Measurements from ENCODE around the gene TSSK2.

TSSK2 gene

GRCh38 chr22:19090183-19090582 lies 40.9 kb upstream of the TSSK2 start:
- Histone ChIP-seq H3K27me3 (ENCODE audit: control insufficient read depth, insufficient read depth, low read length) (no peaks in the 10 kb centered on the region), H3K4me1 (ENCODE audit: control insufficient read depth, insufficient read depth, low read length) (no peaks in the 10 kb centered on the region), H3K36me3 (ENCODE audit: control insufficient read depth, insufficient read depth, low read length) (no peaks in the 10 kb centered on the region), H3K27ac (ENCODE audit: low read length) (no peak overlapping the region), H3K9me3 (ENCODE audit: control insufficient read depth, insufficient read depth, low read length) (no peaks in the 10 kb centered on the region), H3K4me3 (ENCODE audit: low read length) (no peak overlapping the region)
- no CpG with 5 or more reads among the region's 2 CpGs for WGBS (ENCODE audit: insufficient coverage, insufficient read length)
- no peak for DNase-seq (ENCODE audit: low read depth, low spot score)

DNA sequence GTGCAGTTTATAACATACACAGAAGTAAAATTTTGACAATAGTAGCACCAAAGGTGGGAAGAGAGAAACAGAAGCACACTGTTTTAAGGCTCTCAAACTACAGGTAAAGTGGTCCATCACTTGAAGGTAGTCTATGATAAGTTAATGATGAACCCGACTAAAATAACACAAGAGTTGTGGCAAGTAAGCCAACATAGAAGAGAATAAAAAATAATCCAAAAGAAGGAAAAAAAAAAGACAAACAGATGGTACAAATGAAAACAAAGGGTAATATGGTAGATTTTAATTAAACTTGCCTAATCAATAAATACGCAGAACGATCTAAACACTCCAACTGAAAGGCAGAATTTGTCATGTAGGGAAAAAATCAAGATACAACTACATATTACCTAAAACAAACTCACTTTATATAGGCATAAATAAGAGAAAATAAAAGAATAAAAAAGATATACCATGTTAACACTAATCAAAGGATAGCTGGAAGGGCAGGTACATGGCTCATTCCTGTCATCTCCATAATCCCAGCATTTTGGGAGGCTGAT lies 40.5 kb upstream of the TSSK2 start:
- Histone ChIP-seq H3K27me3 (ENCODE audit: control insufficient read depth, insufficient read depth, low read length) (no peaks in the 10 kb centered on the region), H3K4me3 (ENCODE audit: low read length) (no peak overlapping the region), H3K4me1 (ENCODE audit: control insufficient read depth, insufficient read depth, low read length) (no peaks in the 10 kb centered on the region), H3K9me3 (ENCODE audit: control insufficient read depth, insufficient read depth, low read length) (no peaks in the 10 kb centered on the region), H3K36me3 (ENCODE audit: control insufficient read depth, insufficient read depth, low read length) (no peaks in the 10 kb centered on the region), H3K27ac (ENCODE audit: low read length) (no peak overlapping the region)
- no peak for DNase-seq (ENCODE audit: low read depth, low spot score)
- no CpG with 5 or more reads among the region's 3 CpGs for WGBS (ENCODE audit: insufficient coverage, insufficient read length)

DNA sequence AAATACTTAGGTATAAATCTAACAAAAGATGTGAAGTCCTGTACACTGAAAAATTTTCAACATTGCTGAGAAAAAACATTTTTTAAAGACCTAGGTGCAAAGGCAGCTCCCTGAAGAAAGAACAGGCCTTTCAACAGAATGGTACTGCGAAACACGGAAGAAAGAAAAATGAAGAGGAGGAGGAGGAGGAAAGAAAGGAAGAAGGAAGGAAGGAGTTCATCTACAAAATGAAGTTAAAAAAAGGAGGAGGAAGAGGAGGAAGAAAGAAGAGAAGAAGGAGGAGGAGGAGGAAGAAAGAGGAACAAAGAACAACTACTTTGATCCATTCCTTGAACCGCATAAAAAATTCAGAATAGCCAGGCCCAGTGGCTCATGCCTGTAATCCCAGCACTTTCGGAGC lies 38.4 kb upstream of the TSSK2 start:
- no peak for DNase-seq (ENCODE audit: low read depth, low spot score)
- no peaks in the 10 kb centered on the region for H3K36me3 ChIP-seq (ENCODE audit: control insufficient read depth, insufficient read depth, low read length)
- no CpG with 5 or more reads among the region's 4 CpGs for WGBS (ENCODE audit: insufficient coverage, insufficient read length)
- H3K9me3 ChIP-seq (ENCODE audit: control insufficient read depth, insufficient read depth, low read length) = no peaks in the 10 kb centered on the region
- H3K4me3 ChIP-seq (ENCODE audit: low read length) = no peak overlapping the region
- H3K4me1 ChIP-seq (ENCODE audit: control insufficient read depth, insufficient read depth, low read length) = no peaks in the 10 kb centered on the region
- H3K27me3 ChIP-seq (ENCODE audit: control insufficient read depth, insufficient read depth, low read length) = no peaks in the 10 kb centered on the region
- no peak overlapping the region for H3K27ac ChIP-seq (ENCODE audit: low read length)

- Histone ChIP-seq H3K4me3 (ENCODE audit: low read length) (no peak overlapping the region), H3K27ac (ENCODE audit: low read length) (no peak overlapping the region), H3K36me3 (ENCODE audit: control insufficient read depth, insufficient read depth, low read length) (no peaks in the 10 kb centered on the region), H3K27me3 (ENCODE audit: control insufficient read depth, insufficient read depth, low read length) (no peaks in the 10 kb centered on the region), H3K4me1 (ENCODE audit: control insufficient read depth, insufficient read depth, low read length) (no peaks in the 10 kb centered on the region), H3K9me3 (ENCODE audit: control insufficient read depth, insufficient read depth, low read length) (no peaks in the 10 kb centered on the region)
- whole genome bisulfite sequencing (ENCODE audit: insufficient coverage, insufficient read length) = no CpG with 5 or more reads among the region's 4 CpGs
- DNase-seq (ENCODE audit: low read depth, low spot score) = no peak
Observed at GRCh38 chr22:19094393-19094997, 36.6 kb upstream of the TSSK2 start.

GRCh38 chr22:19096555-19096954 lies 34.6 kb upstream of the TSSK2 start:
- H3K27ac ChIP-seq (ENCODE audit: low read length) = no peak overlapping the region
- DNase-seq (ENCODE audit: low read depth, low spot score) = no peak
- H3K4me3 ChIP-seq (ENCODE audit: low read length) = no peak overlapping the region
- WGBS (ENCODE audit: insufficient coverage, insufficient read length) = no CpG with 5 or more reads among the region's 1 CpG
- H3K36me3 ChIP-seq (ENCODE audit: control insufficient read depth, insufficient read depth, low read length) = no peaks in the 10 kb centered on the region
- no peaks in the 10 kb centered on the region for H3K9me3 ChIP-seq (ENCODE audit: control insufficient read depth, insufficient read depth, low read length)
- H3K27me3 ChIP-seq (ENCODE audit: control insufficient read depth, insufficient read depth, low read length) = no peaks in the 10 kb centered on the region
- no peaks in the 10 kb centered on the region for H3K4me1 ChIP-seq (ENCODE audit: control insufficient read depth, insufficient read depth, low read length)

DNA sequence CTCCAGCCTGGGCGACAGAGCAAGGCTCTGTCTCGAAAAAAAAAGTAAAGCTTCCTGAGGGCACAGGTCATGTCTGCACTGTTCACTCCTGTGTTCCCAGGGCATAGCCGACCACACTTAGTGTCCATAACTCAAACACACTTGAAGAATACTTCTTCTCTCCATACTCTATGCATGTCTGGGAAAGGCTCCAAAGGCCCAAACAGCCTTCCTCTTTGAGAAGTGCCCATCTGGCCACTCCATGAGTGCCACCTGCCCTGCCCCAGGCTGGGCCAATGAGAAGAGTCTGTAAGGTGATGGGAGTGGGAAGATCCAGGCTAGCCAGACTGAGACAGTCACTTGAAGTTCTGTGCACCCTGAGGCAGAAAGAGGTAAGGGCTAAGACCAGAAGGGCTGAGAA lies 33.6 kb upstream of the TSSK2 start:
- no CpG with 5 or more reads among the region's 3 CpGs for WGBS (ENCODE audit: insufficient coverage, insufficient read length)
- Histone ChIP-seq H3K4me1 (ENCODE audit: control insufficient read depth, insufficient read depth, low read length) (no peaks in the 10 kb centered on the region), H3K9me3 (ENCODE audit: control insufficient read depth, insufficient read depth, low read length) (no peaks in the 10 kb centered on the region), H3K27ac (ENCODE audit: low read length) (no peak overlapping the region), H3K36me3 (ENCODE audit: control insufficient read depth, insufficient read depth, low read length) (no peaks in the 10 kb centered on the region), H3K27me3 (ENCODE audit: control insufficient read depth, insufficient read depth, low read length) (no peaks in the 10 kb centered on the region), H3K4me3 (ENCODE audit: low read length) (no peak overlapping the region)
- DNase-seq (ENCODE audit: low read depth, low spot score) = no peak

GRCh38 chr22:19098157-19098556 lies 33.0 kb upstream of the TSSK2 start:
- Histone ChIP-seq H3K36me3 (ENCODE audit: control insufficient read depth, insufficient read depth, low read length) (no peaks in the 10 kb centered on the region), H3K9me3 (ENCODE audit: control insufficient read depth, insufficient read depth, low read length) (no peaks in the 10 kb centered on the region), H3K27me3 (ENCODE audit: control insufficient read depth, insufficient read depth, low read length) (no peaks in the 10 kb centered on the region), H3K4me3 (ENCODE audit: low read length) (no peak overlapping the region), H3K27ac (ENCODE audit: low read length) (no peak overlapping the region), H3K4me1 (ENCODE audit: control insufficient read depth, insufficient read depth, low read length) (no peaks in the 10 kb centered on the region)
- WGBS (ENCODE audit: insufficient coverage, insufficient read length) = no CpG with 5 or more reads among the region's 4 CpGs
- DNase-seq (ENCODE audit: low read depth, low spot score) = no peak

DNA sequence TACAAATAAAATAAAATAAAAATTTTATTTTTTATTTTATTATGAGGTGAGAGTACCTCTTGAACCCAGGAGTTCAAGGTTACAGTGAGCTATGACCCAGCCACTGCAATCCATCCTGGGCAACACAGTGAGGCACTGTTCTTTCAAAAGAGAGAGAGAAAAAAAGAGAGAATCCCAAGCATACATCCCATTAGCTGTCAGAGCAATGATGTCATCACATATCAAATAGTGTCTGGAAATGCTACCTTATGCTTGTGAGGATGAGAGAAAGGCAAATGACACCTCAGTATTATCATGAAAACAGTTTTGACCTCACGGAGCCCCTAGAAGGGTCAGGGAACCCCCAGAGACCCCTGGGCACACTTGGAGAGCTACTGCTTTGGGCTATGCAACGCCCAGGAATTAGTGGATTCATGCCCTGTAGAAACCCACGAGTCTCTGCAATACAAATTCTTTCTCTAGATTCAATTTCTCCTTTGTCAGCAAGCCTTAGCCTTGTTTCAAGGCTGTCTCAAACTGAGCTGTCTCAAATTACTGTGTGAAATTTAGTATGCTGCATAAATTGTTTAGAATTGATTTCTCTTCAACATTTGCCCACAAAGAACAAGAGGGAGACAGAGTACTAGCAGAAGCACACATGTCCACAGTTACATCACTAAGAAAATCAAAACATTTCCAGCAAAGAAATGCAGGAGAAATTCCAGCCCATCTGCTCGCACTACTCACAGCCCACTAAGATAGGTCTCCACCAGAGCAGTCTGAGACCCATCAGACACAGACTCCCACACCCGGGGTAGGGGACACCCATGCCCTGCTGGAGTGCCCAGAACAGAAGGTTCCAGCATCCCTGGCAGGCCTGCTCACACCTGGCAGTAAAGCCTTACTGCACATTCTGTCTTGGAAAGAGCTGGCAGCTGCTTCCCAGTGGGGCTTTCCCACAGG lies 27.0 kb upstream of the TSSK2 start:
- H3K27ac ChIP-seq (ENCODE audit: low read length) = no peak overlapping the region
- DNase-seq (ENCODE audit: low read depth, low spot score) = no peak
- WGBS (ENCODE audit: insufficient coverage, insufficient read length) = no CpG with 5 or more reads among the region's 5 CpGs

GRCh38 chr22:19105456-19105855 lies 25.7 kb upstream of the TSSK2 start:
- no CpG with 5 or more reads among the region's 8 CpGs for WGBS (ENCODE audit: insufficient coverage, insufficient read length)
- no peaks in the 10 kb centered on the region for H3K36me3 ChIP-seq (ENCODE audit: control insufficient read depth, insufficient read depth, low read length)
- H3K27ac ChIP-seq (ENCODE audit: low read length) = no peak overlapping the region
- no peak for DNase-seq (ENCODE audit: low read depth, low spot score)
- no peak overlapping the region for H3K4me3 ChIP-seq (ENCODE audit: low read length)
- no peaks in the 10 kb centered on the region for H3K27me3 ChIP-seq (ENCODE audit: control insufficient read depth, insufficient read depth, low read length)
- no peaks in the 10 kb centered on the region; the same call in 1 of the 2 replicates for H3K4me1 ChIP-seq (ENCODE audit: control insufficient read depth, insufficient read depth, low read length)
- no peaks in the 10 kb centered on the region for H3K9me3 ChIP-seq (ENCODE audit: control insufficient read depth, insufficient read depth, low read length)

More for the DNA sequence above, 27.0 kb upstream of the TSSK2 start:
- Histone ChIP-seq H3K4me1 (ENCODE audit: control insufficient read depth, insufficient read depth, low read length) (no peaks in the 10 kb centered on the region; the same call in 1 of the 2 replicates), H3K4me3 (ENCODE audit: low read length) (no peak overlapping the region), H3K36me3 (ENCODE audit: control insufficient read depth, insufficient read depth, low read length) (no peaks in the 10 kb centered on the region), H3K27me3 (ENCODE audit: control insufficient read depth, insufficient read depth, low read length) (no peaks in the 10 kb centered on the region), H3K9me3 (ENCODE audit: control insufficient read depth, insufficient read depth, low read length) (no peaks in the 10 kb centered on the region)

DNA sequence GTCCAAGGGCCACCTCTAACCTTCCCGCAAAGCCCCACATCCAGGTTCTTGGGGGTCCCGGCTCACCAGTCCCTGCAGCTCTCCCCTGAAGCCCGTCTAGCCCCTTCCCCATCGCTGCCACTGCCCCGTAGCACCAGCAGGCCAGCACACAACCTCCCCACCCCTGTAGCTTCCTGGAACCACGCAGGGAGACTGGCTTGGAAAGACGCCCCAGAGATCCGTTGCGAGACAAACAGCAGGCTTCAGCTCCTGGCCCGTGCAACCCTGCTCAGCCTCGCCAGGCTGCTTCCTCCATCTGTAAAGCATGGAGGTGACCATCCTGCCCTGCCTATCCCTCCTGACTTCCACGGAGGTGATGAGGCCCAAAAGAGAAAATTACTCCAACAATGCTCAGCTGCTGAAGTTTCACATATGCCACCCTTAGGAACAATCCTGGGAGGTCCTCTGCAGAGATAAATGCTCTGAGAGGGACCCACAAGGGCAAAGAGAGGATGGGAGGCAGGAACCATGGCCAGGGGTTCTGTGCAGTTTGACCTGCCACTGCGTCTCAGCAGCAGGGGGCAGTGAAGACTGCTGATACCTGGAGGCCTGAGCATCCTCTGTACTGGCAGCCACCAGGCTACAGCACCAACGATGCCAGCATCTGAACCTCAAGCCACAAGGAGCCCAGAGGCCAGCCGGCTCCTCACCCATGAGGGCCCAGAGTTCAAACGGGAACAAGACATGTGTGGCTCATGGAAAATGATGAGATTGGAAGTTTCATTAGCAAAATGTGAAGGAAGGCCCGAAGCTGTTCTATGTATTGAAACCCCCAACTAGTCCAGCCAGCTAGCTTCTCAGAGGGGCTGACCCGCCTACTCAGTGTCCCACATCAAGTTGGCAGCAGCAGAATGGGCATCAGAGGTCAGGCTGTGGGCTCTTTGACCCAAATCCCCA lies 25.0 kb upstream of the TSSK2 start:
- Histone ChIP-seq H3K27ac (ENCODE audit: low read length) (no peak overlapping the region), H3K4me3 (ENCODE audit: low read length) (no peak overlapping the region), H3K9me3 (ENCODE audit: control insufficient read depth, insufficient read depth, low read length) (no peaks in the 10 kb centered on the region), H3K36me3 (ENCODE audit: control insufficient read depth, insufficient read depth, low read length) (no peaks in the 10 kb centered on the region), H3K4me1 (ENCODE audit: control insufficient read depth, insufficient read depth, low read length) (no peaks in the 10 kb centered on the region; the same call in 1 of the 2 replicates), H3K27me3 (ENCODE audit: control insufficient read depth, insufficient read depth, low read length) (no peaks in the 10 kb centered on the region)
- no peak for DNase-seq (ENCODE audit: low read depth, low spot score)
- no CpG with 5 or more reads among the region's 18 CpGs for WGBS (ENCODE audit: insufficient coverage, insufficient read length)

Measured in iPS DF 6.9 (cell line).